ENCODE measurements around the gene COX15.

The COX15 gene

DNA sequence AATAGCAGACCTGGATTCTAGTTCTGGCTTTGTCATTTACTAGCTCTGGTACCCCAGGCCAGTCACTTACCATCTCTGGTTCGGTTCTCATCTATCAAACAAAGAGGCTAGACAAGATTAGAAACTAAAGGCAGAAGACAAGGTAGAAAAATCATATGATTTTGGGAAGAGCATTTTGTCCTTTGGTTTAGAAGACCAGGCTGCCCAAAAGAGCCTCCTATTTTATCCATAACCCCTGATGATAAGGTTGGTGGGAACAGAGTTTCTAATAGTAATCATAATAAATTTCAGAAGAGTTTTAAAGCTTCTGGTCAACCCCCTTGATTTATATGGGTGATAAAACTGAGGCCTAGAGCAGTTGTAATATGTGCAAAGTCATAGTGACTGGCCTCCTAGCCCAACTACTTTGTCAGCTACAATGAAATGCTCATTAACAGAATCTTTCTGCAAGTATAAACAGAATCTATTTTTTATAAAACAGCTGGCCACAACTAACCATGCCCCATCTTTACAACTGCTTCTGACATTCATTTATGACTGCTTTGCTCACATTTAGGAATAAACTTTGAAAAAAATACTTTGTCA is 23.4 kb downstream of the COX15 start:
- no peak overlapping the region for H3K4me3 ChIP-seq (ENCODE audit: low read depth, low read length)

DNA sequence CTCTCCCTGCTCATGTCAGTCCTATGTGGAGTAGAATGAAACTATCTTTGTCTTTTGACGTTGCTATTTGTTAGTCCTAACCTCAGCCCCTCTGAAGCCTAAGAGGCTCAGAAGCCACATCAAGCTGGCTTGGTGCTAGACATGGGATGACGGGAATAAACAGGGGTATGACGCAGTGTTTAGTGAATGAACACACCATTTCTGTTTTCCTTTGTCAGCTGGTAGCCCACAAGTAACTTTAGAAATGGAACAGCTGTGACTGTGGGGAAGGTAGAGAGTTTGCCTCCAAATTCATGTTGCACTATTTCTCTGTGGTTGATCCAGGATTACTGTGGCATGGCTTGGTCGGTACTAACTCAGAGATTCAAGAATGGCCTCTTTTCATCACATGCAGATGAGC is 31.3 kb downstream of the COX15 start:
- Histone ChIP-seq H3K27me3 (ENCODE audit: control insufficient read depth, insufficient read depth, low read length) (no peaks in the 10 kb centered on the region), H3K4me3 (ENCODE audit: low read depth, low read length) (no peak overlapping the region), H3K36me3 (ENCODE audit: control insufficient read depth, insufficient read depth, low read length) (peaks cover 68% of the 10 kb centered on the region), H3K9ac (ENCODE audit: low read length) (no peak overlapping the region), H3K27ac (ENCODE audit: low read depth, low read length) (no peak overlapping the region), H3K4me1 (ENCODE audit: control insufficient read depth, insufficient read depth, low read length) (no peaks in the 10 kb centered on the region), H3K9me3 (ENCODE audit: control insufficient read depth, insufficient read depth, low read depth, low read length) (no peaks in the 10 kb centered on the region)

More for the DNA sequence above, 23.4 kb downstream of the COX15 start:
- Histone ChIP-seq H3K36me3 (ENCODE audit: control insufficient read depth, insufficient read depth, low read length) (peaks cover 66% of the 10 kb centered on the region), H3K9me3 (ENCODE audit: control insufficient read depth, insufficient read depth, low read depth, low read length) (no peaks in the 10 kb centered on the region), H3K27me3 (ENCODE audit: control insufficient read depth, insufficient read depth, low read length) (no peaks in the 10 kb centered on the region), H3K9ac (ENCODE audit: low read length) (no peak overlapping the region), H3K4me1 (ENCODE audit: control insufficient read depth, insufficient read depth, low read length) (no peaks in the 10 kb centered on the region), H3K27ac (ENCODE audit: low read depth, low read length) (no peak overlapping the region)

DNA sequence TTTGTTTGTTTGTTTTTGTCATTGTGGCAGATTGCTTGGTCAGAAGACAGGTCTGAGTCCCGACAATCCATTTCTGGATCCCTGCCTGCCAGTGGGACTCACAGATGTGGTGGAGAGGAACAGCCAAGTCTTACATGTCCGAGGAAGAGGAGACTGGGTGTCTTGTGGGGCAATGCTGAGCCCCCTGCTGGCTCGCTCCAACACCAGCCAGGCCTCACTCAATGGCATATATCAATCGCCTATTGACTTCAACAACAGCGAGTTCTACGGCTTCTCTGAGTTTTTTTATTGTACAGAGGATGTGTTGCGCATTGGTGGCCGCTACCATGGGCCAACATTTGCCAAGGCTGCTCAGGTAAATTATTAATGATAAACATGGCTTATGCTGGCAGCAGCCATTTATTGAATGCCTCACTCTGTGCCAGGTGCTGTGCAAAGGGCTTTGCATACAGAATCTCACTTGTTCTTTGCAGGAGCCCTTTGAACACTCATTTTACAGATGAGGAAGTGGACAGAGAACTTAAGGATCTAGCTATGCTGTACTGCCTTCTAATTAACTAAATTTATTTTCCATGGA is 33.3 kb downstream of the COX15 start:
- no peaks in the 10 kb centered on the region for H3K9me3 ChIP-seq (ENCODE audit: control insufficient read depth, insufficient read depth, low read depth, low read length)
- H3K36me3 ChIP-seq (ENCODE audit: control insufficient read depth, insufficient read depth, low read length), result peaks cover 56% of the 10 kb centered on the region
- H3K27ac ChIP-seq (ENCODE audit: low read depth, low read length), result no peak overlapping the region
- H3K9ac ChIP-seq (ENCODE audit: low read length), result no peak overlapping the region
- no peak overlapping the region for H3K4me3 ChIP-seq (ENCODE audit: low read depth, low read length)
- H3K27me3 ChIP-seq (ENCODE audit: control insufficient read depth, insufficient read depth, low read length), result no peaks in the 10 kb centered on the region
- H3K4me1 ChIP-seq (ENCODE audit: control insufficient read depth, insufficient read depth, low read length), result no peaks in the 10 kb centered on the region

DNA sequence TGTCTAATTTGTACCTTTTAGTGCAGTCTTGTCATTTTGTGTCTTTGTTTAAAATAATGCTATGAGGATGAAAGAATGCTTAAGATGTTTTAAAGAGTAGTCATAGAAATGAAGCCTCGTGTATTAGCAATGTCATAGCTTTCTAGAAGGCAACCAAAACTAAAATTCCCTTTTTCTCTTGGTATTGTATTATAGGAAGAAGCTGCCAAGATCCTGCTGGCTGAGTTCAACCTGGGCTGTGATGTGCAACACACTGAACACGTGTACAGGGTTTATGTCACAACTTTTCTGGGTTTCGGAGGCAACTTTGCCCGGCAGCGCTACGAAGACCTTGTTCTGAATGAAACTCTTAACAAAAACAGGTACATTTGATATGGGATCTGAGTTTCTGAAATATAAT is 36.2 kb downstream of the COX15 start:
- no peak overlapping the region for H3K27ac ChIP-seq (ENCODE audit: low read depth, low read length)
- H3K36me3 ChIP-seq (ENCODE audit: control insufficient read depth, insufficient read depth, low read length), result peaks cover 58% of the 10 kb centered on the region
- H3K9ac ChIP-seq (ENCODE audit: low read length), result no peak overlapping the region
- no peaks in the 10 kb centered on the region for H3K9me3 ChIP-seq (ENCODE audit: control insufficient read depth, insufficient read depth, low read depth, low read length)
- no peaks in the 10 kb centered on the region for H3K27me3 ChIP-seq (ENCODE audit: control insufficient read depth, insufficient read depth, low read length)
- H3K4me1 ChIP-seq (ENCODE audit: control insufficient read depth, insufficient read depth, low read length), result no peaks in the 10 kb centered on the region
- H3K4me3 ChIP-seq (ENCODE audit: low read depth, low read length), result no peak overlapping the region

DNA sequence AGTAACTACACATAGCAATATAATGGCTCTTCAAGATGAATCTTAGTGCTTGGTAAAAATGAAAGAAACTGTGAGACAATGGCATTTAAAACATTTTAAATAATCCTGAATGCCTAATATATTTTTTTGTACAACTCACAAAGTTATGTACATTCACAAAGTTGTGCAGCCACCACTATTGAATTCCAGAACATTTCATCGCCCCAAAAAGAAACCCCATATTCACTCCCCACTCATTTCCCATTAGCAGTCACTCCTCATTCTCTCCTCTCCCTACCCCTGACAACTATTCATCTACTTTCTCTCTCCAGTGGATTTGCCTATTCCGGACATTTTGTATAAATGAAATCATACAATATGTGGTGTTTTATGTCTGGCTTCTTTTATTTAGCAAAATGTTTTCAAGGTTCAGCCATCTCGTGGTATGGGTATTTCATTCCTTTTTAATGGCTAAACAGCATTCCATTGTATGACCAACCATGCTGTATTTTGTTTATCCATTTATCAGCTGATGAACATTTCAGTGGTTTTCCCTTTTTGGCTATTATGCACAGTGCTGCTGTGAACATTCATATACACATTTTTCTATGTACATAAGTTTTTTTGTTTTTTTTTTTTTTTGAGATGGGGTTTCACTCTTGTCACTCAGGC is 37.9 kb downstream of the COX15 start:
- no peak overlapping the region for H3K4me3 ChIP-seq (ENCODE audit: low read depth, low read length)
- H3K9ac ChIP-seq (ENCODE audit: low read length), result no peak overlapping the region
- H3K4me1 ChIP-seq (ENCODE audit: control insufficient read depth, insufficient read depth, low read length), result no peaks in the 10 kb centered on the region
- H3K36me3 ChIP-seq (ENCODE audit: control insufficient read depth, insufficient read depth, low read length), result peaks cover 53% of the 10 kb centered on the region
- no peak overlapping the region for H3K27ac ChIP-seq (ENCODE audit: low read depth, low read length)
- no peaks in the 10 kb centered on the region for H3K9me3 ChIP-seq (ENCODE audit: control insufficient read depth, insufficient read depth, low read depth, low read length)
- H3K27me3 ChIP-seq (ENCODE audit: control insufficient read depth, insufficient read depth, low read length), result no peaks in the 10 kb centered on the region

DNA sequence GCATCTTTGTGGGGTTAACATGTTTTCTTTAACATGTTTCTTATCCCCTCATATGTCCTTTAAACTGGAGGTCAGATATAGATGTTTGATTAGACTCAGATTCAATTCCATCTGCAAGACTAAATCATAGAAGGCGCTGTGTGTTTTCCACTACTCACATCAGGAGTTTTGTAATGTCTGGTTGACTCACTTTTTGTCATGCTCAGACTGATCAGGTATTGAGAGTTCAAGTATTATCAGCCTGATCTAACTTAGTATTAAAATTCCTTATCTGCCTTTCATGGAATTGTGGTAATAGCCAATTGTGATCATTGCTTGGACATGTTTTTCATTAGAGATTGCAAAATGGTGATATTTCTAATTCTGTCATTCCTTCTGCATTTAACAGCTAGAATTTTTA is 42.5 kb downstream of the COX15 start:
- Histone ChIP-seq H3K9ac (ENCODE audit: low read length) (no peak overlapping the region), H3K27ac (ENCODE audit: low read depth, low read length) (no peak overlapping the region), H3K4me1 (ENCODE audit: control insufficient read depth, insufficient read depth, low read length) (no peaks in the 10 kb centered on the region), H3K9me3 (ENCODE audit: control insufficient read depth, insufficient read depth, low read depth, low read length) (no peaks in the 10 kb centered on the region), H3K36me3 (ENCODE audit: control insufficient read depth, insufficient read depth, low read length) (peaks cover 28% of the 10 kb centered on the region), H3K4me3 (ENCODE audit: low read depth, low read length) (no peak overlapping the region), H3K27me3 (ENCODE audit: control insufficient read depth, insufficient read depth, low read length) (no peaks in the 10 kb centered on the region)

DNA sequence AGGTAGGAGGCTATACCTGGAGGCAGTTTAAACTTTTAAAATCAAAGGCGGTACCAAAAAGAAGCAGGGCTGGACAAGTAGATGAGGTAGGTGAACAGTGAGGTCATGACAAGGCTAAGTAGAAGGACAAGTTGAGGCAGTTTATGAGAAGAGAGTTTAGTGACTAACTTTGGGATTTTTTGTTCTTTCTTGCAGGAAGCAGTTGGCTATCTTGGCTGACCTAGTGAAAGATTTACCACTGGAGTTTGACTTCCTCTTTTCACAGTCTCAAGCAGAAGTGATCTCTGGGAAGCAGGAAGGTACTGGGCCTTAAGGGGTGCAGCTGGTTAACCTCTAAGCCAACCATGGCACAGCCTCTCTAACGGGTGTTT is 46.3 kb downstream of the COX15 start:
- H3K27me3 ChIP-seq (ENCODE audit: control insufficient read depth, insufficient read depth, low read length), result no peaks in the 10 kb centered on the region
- H3K27ac ChIP-seq (ENCODE audit: low read depth, low read length), result no peak overlapping the region
- H3K9ac ChIP-seq (ENCODE audit: low read length), result no peak overlapping the region
- H3K9me3 ChIP-seq (ENCODE audit: control insufficient read depth, insufficient read depth, low read depth, low read length), result no peaks in the 10 kb centered on the region
- peaks cover 12% of the 10 kb centered on the region for H3K36me3 ChIP-seq (ENCODE audit: control insufficient read depth, insufficient read depth, low read length)
- H3K4me1 ChIP-seq (ENCODE audit: control insufficient read depth, insufficient read depth, low read length), result no peaks in the 10 kb centered on the region
- no peak overlapping the region for H3K4me3 ChIP-seq (ENCODE audit: low read depth, low read length)

DNA sequence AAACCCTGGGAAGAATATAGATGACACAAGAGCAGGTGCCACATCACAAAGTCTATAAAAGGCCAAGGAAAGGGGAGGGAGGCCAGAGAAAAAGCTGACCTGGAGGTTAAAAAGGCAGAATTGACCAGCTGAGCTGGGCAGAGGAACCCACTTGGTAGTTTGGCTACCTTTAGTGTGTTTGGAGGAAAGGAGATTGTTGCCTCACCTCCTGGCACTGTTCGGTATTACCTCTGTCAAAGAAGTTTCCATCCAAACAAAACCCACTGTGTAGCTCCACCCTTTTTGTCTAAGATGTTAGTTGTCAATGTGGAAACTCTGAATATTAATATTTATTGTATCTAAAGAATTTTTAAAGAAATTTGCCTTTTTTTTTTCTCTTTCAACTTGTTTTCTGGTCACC is 49.2 kb downstream of the COX15 start:
- Histone ChIP-seq H3K27ac (ENCODE audit: low read depth, low read length) (no peak overlapping the region), H3K27me3 (ENCODE audit: control insufficient read depth, insufficient read depth, low read length) (no peaks in the 10 kb centered on the region), H3K4me3 (ENCODE audit: low read depth, low read length) (no peak overlapping the region), H3K9ac (ENCODE audit: low read length) (no peak overlapping the region), H3K4me1 (ENCODE audit: control insufficient read depth, insufficient read depth, low read length) (no peaks in the 10 kb centered on the region), H3K36me3 (ENCODE audit: control insufficient read depth, insufficient read depth, low read length) (peaks cover 26% of the 10 kb centered on the region), H3K9me3 (ENCODE audit: control insufficient read depth, insufficient read depth, low read depth, low read length) (no peaks in the 10 kb centered on the region)

Data from HUES6 (cell line).